Lower lobe of right lung (tissue), 2 donors: ENCODE measurements around the gene MAP3K14. TPM values are rescaled to one million over a fixed set of nuclear protein-coding genes. Genes with fewer than 3 reads are reported as not detected.

Experiments used
- ATAC-seq, 2 donors: fragments of 200-7000 bp; cut with Tn5 transposase; one replicate each; pipeline ENCODE4 v1.9.1; 2020 to 2022; ENCODE audit warnings: mild to moderate bottlenecking in 2 of 2, moderate library complexity in 2 of 2
- DNase-seq: peaks from one replicate; pipeline ENCODE4 v3.0.0-alpha.2; 2020
- H3K27ac ChIP-seq: fragments of 200-600 bp; one replicate; pipeline ENCODE4 v1.8.0; 2022
- H3K27me3 ChIP-seq: fragments of 200-600 bp; one replicate; pipeline ENCODE4 v1.8.0; 2022; ENCODE audit warnings: low read depth
- H3K36me3 ChIP-seq: fragments of 200-600 bp; one replicate; pipeline ENCODE4 v1.8.0; 2022; ENCODE audit warnings: mild to moderate bottlenecking
- H3K4me1 ChIP-seq: fragments of 200-600 bp; one replicate; pipeline ENCODE4 v1.8.0; 2022
- H3K4me3 ChIP-seq: fragments of 200-600 bp; one replicate; pipeline ENCODE4 v1.8.0; 2022; ENCODE audit warnings: mild to moderate bottlenecking
- H3K9me3 ChIP-seq: fragments of 200-600 bp; one replicate; pipeline ENCODE4 v1.8.0; 2022
- intact Hi-C: fragments of 100-400 bp; cut with DNase I; formaldehyde crosslinking; loops from one replicate; pipeline ENCODE4 v1.11.0; 2022
- total RNA-seq: library from RNA; stranded (reverse); fragmentation: NEBNext Ultra II Directional; extraction: Animal tissue kit (Norgen Biotek cat#: 25700); gene quantifications from one replicate; pipeline ENCODE4 v1.2.1, GENCODE V29; 2021
- TF ChIP-seq, protein P1 (sequence below): fragments of 200-600 bp; IDR thresholded peaks from one replicate; pipeline ENCODE4 v1.8.0; 2022; ENCODE audit warnings: antibody characterized with exemption, mild to moderate bottlenecking
- donor health status: DM: no; HTN: yes; CAD: no; lungs with severe emphysema.

Gene MAP3K14
- total RNA-seq, 1 donor from 2014 or later, result 9.3 TPM

DNA sequence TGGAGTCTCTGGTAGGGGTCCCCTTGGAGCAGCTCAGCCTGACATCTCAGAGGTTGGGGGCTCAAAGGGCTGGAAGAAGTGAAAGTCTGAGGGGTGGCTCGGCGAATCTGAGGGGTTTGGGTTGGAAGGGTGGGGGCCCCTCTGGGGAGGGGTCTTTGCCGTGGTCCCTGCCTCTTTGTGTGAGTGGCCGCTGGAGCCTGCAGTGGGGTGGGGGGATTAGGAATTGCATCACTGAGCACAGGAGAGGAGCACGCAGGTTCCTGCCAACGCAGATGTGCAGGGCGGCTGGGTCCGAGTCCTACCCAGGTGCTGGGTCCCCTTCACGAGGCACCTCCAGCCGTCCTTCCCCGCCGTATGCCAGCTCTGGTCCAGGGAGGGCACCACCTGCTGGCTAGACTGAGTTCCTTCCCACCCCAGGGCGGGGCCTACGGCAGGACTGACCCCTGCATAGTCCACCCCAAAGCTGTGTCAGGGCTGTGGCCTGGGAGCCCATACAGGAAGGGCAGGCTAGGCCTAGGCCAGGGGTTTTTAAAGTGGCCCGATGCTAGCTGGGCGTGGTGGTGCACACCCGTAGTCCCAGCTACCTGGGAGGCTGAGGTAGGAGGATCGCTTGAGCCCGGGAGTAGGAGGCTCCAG, 85.2 kb downstream of the MAP3K14 start:
- peaks cover 54% of the 10 kb centered on the region for H3K4me1 ChIP-seq
- peaks cover 16% of the 10 kb centered on the region for H3K36me3 ChIP-seq
- no peak overlapping the region for H3K4me3 ChIP-seq
- intact Hi-C loops, result no loop called here
- H3K27me3 ChIP-seq, result no peaks in the 10 kb centered on the region
- TF ChIP-seq, protein P1, sequence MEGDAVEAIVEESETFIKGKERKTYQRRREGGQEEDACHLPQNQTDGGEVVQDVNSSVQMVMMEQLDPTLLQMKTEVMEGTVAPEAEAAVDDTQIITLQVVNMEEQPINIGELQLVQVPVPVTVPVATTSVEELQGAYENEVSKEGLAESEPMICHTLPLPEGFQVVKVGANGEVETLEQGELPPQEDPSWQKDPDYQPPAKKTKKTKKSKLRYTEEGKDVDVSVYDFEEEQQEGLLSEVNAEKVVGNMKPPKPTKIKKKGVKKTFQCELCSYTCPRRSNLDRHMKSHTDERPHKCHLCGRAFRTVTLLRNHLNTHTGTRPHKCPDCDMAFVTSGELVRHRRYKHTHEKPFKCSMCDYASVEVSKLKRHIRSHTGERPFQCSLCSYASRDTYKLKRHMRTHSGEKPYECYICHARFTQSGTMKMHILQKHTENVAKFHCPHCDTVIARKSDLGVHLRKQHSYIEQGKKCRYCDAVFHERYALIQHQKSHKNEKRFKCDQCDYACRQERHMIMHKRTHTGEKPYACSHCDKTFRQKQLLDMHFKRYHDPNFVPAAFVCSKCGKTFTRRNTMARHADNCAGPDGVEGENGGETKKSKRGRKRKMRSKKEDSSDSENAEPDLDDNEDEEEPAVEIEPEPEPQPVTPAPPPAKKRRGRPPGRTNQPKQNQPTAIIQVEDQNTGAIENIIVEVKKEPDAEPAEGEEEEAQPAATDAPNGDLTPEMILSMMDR, result peak; percentile 31
- DNase-seq (no peak), ATAC-seq (no peak)
- H3K9me3 ChIP-seq, result no peaks in the 10 kb centered on the region
- H3K27ac ChIP-seq, result peak overlapping the region; percentile 31

DNA sequence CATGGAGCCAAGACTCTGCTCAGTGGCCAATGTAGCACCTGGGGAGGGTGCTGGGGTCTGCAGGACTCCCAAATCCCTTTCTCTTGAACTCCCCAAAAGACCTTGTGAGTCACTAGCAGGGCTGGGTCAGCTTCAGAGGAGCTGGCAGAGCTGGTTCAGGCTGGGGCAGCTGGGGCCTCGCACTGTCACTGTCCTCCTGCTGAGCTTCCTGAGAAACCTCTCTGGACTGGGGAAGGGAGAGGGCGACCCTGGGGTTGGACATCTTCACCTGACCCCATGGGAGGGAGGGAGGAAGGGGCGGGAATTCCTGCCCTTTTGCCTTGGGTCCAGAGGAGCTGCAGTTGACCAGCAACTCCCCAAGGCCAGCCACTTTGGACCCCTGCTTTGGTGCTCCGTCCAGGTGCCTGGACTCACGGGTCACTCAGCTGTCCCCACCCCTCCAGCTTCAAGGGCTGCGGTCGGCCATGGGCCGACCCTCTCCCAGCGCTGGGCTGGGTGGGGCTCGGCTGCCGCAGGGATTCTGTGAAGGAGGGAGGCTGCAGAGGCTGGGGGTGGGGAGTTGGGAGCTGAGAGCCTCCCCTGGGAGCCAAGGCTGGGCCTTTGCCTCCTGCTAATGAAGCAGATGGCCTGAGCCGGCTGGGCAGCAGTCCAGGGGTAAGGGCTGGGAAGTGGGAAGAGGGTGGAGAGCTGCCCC, 85.9 kb downstream of the MAP3K14 start:
- DNase-seq, result no peak
- Histone ChIP-seq H3K4me3 (no peak overlapping the region), H3K27me3 (no peaks in the 10 kb centered on the region), H3K9me3 (no peaks in the 10 kb centered on the region), H3K36me3 (peaks cover 10% of the 10 kb centered on the region), H3K4me1 (peaks cover 61% of the 10 kb centered on the region), H3K27ac (peak overlapping the region; percentile 81)
- TF ChIP-seq, protein P1, result no peak
- ATAC-seq, result no peak
- intact Hi-C loops, result no loop called here

DNA sequence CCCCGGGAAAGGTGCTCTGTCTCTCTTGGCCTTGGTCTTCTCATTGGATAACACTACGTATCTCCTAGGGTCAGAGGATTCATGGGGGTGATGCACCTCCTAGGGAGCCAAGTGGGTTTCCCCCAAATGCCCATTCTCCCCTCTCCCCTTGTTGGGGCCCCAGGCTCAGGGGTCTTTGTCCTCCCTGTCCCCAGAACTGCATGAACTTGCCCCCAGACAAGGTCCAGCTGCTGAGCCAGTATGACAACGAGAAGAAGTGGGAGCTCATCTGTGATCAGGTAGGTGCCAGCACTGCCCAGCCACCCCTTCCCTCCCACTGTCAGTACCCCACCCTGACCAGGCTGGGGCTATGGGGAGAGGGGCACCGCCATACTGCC, 86.4 kb downstream of the MAP3K14 start:
- ATAC-seq (no peak), DNase-seq (no peak)
- peak overlapping the region; percentile 81 for H3K27ac ChIP-seq
- no peak overlapping the region for H3K4me3 ChIP-seq
- H3K36me3 ChIP-seq, result peaks cover 10% of the 10 kb centered on the region
- H3K27me3 ChIP-seq, result no peaks in the 10 kb centered on the region
- H3K4me1 ChIP-seq, result peaks cover 66% of the 10 kb centered on the region
- H3K9me3 ChIP-seq, result no peaks in the 10 kb centered on the region
- intact Hi-C loops, result no loop called here
- TF ChIP-seq, protein P1, result no peak

DNA sequence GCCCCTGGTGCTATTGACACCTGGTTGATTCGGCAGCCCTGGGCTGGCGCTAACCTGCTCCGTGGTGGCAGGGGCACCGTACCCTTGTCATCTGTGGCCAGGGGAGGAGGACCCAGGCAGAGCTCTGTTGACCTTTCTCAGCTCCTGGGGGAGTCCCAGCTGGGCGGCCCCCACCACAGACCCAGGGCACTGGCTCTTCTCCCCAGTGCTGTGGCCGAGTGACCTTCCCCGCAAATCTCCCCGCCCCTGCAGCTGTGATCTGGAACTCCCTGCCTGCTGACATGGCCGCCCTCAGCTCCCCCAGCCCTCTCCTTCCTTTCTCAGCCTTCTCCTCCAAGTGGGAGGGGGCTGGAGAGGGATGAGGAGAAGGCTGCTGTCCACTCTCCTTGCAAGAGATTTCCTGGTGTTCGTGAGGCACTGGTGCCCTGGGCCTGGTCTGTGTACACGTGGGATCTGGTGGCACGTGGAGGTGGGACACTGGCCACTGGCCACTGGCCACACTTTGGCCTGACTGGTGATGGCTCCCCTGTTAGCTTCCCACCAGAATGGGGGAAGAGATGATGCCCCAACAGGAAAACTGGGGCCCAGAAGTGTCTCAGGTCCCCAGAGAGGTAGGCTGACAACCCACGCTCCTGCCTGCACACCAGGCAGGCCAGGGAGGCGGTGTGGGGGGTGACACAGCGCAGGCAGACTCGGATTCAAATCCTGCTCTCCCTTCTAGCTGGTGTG, 87.0 kb downstream of the MAP3K14 start:
- Histone ChIP-seq H3K4me1 (peaks cover 70% of the 10 kb centered on the region), H3K27me3 (no peaks in the 10 kb centered on the region), H3K4me3 (peak overlapping the region; percentile 28), H3K27ac (peak overlapping the region; percentile 81), H3K9me3 (no peaks in the 10 kb centered on the region), H3K36me3 (peaks cover 10% of the 10 kb centered on the region)
- no peak for DNase-seq
- ATAC-seq, result no peak
- intact Hi-C loops, result no loop called here
- TF ChIP-seq, protein P1, result no peak

DNA sequence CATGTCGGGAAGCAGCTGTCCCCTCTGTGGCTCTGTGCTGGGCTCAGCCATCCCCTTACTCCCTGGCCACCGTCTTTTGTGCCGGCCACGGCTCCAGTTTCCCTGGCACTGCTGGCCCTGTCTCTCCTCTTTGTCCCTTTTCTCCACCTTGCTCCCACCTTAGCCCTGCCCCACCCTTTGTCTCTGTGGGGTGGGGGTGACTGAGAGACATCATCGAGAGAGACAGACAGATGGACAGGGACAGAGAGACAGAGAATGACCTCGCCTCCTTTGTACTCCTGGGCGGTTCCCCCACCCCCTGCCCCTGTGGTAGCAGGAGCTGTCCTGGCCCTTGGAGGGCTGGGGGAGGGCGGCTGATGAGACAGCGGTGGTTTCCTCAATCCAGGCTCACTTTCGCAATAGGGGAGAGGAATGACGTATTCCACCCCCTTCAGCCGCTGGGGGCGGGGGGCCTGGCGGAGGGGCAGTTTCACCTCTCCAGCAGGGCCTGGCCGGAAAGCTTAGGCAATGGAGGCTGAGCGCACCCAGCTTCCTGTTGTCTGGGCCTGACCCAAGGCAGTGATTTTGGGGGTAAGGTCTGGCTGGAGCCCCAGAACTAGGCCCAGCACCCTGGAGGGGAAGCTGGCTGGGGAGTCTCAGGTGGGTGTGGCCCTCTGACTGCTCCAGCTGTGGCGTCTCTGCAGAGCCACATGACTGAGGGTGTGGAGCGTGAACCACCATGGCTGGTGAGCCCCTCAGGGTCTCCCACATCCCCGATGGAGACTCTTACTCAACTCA, 87.9 kb downstream of the MAP3K14 start:
- ATAC-seq, result peak; percentile 83 to 84
- TF ChIP-seq, protein P1, result no peak
- Histone ChIP-seq H3K27me3 (no peaks in the 10 kb centered on the region), H3K36me3 (peaks cover 7% of the 10 kb centered on the region), H3K27ac (peak overlapping the region; percentile 81), H3K4me3 (peak overlapping the region; percentile 28), H3K9me3 (no peaks in the 10 kb centered on the region), H3K4me1 (peaks cover 70% of the 10 kb centered on the region)
- intact Hi-C loops, result no loop called here
- peak; percentile 93 for DNase-seq
